Epithelial cell of esophagus (primary cell): ENCODE data around the gene MOB3B.

Experiments
- DNase-seq: peaks from one replicate; pipeline ENCODE4 v3.0.0; 2010; ENCODE audit warnings: low read depth
- H3K4me3 ChIP-seq: 2 replicates; pipeline ENCODE4 v1.5.1; 2011; ENCODE audit warnings: mild to moderate bottlenecking, low read length, control low read depth
- TF ChIP-seq, protein P1 (sequence below): IDR thresholded peaks from 2 replicates; pipeline ENCODE4 v1.5.1; 2011; ENCODE audit warnings: low read depth, mild to moderate bottlenecking, low read length, control low read depth, inconsistent platforms; ENCODE audit not compliant: insufficient read depth; ENCODE audit errors: missing control alignments

The MOB3B gene

DNA sequence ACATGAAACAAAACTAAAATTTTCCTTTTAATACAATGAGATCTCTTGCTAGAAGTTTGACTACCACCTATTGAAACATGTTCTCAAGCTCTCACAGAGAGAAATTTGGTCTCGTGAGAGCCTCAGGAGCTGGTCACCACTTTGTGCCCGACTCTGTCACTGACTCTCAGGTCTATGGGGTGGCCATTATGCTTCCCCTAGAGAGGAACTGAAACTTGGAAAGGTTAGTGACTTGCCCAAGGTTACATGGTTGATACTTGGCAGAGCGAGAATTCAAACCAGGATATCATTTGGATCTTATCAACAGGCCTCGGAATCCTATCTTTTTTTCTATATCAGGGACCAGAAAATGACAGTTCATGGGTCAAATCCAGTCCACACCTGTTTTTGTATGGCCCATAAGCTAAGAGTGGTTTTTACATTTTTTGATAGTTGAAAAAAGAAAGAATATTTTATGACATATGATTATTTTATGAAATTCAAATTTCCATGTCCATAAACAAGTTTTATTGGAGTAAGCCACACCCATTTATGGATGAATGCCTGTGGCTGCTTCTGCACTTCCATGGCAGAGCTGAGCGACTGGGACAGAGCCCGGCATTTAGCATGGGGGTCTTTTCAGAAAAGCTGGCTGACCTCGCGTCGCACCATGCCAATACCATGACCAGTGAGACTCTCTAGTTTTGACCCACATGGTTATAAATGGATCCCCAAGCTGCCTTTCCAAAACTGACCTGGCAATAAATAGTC, 187.9 kb downstream of the MOB3B start:
- no peak for DNase-seq
- TF ChIP-seq, protein P1, sequence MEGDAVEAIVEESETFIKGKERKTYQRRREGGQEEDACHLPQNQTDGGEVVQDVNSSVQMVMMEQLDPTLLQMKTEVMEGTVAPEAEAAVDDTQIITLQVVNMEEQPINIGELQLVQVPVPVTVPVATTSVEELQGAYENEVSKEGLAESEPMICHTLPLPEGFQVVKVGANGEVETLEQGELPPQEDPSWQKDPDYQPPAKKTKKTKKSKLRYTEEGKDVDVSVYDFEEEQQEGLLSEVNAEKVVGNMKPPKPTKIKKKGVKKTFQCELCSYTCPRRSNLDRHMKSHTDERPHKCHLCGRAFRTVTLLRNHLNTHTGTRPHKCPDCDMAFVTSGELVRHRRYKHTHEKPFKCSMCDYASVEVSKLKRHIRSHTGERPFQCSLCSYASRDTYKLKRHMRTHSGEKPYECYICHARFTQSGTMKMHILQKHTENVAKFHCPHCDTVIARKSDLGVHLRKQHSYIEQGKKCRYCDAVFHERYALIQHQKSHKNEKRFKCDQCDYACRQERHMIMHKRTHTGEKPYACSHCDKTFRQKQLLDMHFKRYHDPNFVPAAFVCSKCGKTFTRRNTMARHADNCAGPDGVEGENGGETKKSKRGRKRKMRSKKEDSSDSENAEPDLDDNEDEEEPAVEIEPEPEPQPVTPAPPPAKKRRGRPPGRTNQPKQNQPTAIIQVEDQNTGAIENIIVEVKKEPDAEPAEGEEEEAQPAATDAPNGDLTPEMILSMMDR, result no peak
- H3K4me3 ChIP-seq, result no peak overlapping the region

DNA sequence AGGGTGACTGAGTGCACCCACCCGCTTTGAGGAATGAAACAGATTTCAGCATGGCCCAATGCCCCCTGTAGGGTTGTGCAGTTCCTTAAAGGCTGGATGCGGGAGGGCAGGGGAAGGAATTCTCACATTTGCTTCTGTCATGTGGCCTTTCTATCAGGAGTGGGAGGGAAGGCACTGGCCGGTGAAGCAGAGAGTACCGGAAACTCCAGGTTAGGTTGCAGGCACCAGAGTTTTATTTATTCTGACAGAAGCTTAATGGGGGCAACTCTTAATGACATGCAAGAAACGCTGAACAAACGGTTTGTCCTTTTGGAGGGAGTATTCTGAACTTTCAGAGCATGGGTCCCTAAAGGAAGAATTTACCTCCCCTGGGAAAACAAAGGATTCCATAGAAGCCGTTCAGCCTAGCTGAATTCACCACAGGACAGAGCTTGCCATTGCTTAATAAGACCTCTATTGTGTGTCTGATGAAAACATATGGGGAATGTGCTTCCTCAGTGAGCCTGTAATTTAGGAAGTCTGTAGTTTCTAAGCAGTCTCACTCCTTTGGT, 188.6 kb downstream of the MOB3B start:
- no peak for DNase-seq
- H3K4me3 ChIP-seq, result no peak overlapping the region
- TF ChIP-seq, protein P1, result no peak

DNA sequence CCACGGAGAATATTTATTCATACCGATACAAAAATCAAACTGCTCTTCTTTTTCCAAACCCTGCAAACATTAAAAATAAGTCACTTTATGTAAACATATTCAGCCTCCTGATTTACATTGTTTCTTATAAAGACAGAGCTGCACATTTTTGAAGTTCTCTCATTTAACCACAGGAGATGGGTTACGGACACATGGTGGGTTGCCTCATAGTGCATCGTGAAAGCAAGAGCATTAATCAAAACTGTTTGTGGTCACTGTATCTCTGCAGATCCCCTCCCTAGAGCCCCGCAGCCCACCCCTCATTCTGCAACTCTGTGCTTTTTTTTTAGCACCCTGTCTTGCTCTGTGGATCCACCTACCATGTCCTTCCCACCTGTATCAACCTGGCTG, 189.3 kb downstream of the MOB3B start:
- TF ChIP-seq, protein P1, result no peak
- no peak overlapping the region for H3K4me3 ChIP-seq
- no peak for DNase-seq

DNA sequence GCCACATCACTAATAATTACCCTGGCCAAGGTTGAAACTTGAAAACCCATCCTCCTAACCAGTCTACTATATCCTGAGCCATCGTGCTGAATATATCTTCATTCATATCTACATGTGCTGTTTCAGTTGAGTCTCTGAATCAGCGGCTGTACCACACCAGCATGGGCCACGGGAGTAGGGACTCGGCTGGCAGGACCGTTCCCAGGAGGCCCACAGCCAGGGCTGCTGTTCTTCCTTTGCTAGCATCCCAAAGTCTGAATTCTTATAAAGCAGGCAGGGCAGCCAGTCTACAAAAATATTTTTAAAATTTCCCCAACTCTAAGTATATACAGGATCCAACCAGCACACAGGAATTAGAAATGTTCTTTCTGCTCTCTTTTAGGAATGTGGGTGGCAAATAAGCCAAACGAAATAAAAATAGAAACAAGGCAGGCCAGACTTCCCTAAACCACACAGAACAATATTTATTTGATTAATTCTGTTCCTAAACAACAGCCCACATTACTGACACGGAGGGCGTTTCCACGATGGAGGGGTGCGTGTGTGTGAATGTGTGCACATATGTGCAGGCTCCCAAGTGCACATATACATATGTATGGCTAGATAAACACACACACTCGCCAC, 189.8 kb downstream of the MOB3B start:
- DNase-seq, result no peak
- TF ChIP-seq, protein P1, result no peak
- no peak overlapping the region for H3K4me3 ChIP-seq

DNA sequence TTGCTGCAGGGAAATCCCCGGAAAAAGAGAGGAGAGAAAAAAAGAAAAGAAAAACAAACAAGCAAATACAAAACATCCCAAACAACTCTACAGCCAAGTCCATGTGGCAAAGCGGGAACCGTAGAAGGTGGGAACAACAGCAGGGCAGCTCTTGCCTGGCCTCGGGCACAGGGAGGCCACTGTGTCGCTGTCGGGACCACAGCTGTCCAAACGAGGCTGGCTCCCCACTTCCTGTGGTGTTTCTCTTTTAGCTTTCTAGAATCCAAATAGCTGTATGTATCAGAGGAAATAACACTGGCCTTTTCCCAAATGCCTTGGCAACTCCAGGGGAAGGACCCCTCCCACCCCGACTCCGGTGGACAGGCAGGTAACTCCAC, 191.1 kb downstream of the MOB3B start:
- H3K4me3 ChIP-seq, result no peak overlapping the region
- no peak for DNase-seq
- TF ChIP-seq, protein P1, result no peak

DNA sequence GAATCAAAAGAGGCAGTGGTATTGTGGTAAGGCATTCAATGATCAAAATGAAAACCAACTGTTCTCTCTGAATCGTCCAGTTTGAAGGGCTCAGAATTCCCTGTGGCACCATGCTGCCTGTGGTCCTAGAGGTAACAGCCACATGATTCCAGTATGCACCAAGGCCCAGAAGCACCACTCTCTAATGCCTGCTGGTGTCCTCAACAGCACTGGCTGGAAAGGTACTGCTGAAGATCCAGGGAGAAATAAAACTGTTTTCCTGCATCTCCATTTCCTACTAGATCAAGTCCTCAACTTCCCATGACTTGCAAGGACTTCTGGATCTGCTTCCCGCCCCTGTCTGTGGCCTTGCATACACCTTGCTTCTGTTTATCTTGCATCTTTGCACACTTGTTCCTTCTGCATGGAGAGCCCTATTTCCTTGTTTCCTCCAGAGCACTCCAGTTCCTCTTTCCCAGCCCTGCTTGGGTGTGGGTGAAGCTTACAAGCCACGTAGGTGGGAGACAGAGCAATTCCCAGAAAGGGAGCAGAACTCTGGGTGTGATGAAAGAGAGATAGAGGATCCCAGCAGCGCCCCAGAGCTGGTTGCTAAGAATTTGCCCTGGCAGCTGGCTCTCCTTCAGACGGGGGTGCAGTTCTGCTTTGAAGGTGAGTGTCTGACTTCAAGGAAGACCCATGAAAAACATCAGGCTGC, 191.6 kb downstream of the MOB3B start:
- TF ChIP-seq, protein P1, result no peak
- H3K4me3 ChIP-seq, result no peak overlapping the region
- no peak for DNase-seq
